ENCODE measurements around the gene ECE2.

ECE2 gene

GRCh38 chr3:184314700-184315542, 39.1 kb downstream of the ECE2 start (continued):
- TF ChIP-seq ZNF24 (tag by site-specific recombination; IDR thresholded peaks at IDR 0.05), result no peak
- TF ChIP-seq ZXDB (tag by site-specific recombination; IDR thresholded peaks at IDR 0.05), result peak; percentile 19; the same call in 1 of the 2 replicates
- TF ChIP-seq ZBTB11 (tag by site-specific recombination; conservative IDR thresholded peaks at IDR 0.05; ENCODE audit: low read depth), result 0 out of 2 replicates have a peak, but pooled peaks have one; percentile 24
- TF ChIP-seq, protein P1, sequence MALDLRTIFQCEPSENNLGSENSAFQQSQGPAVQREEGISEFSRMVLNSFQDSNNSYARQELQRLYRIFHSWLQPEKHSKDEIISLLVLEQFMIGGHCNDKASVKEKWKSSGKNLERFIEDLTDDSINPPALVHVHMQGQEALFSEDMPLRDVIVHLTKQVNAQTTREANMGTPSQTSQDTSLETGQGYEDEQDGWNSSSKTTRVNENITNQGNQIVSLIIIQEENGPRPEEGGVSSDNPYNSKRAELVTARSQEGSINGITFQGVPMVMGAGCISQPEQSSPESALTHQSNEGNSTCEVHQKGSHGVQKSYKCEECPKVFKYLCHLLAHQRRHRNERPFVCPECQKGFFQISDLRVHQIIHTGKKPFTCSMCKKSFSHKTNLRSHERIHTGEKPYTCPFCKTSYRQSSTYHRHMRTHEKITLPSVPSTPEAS (tag by site-specific recombination; IDR thresholded peaks at IDR 0.05), result no peak
- no peak for TF ChIP-seq ZNF830 (tag by site-specific recombination; IDR thresholded peaks at IDR 0.05; ENCODE audit: low read depth)
- TF ChIP-seq, protein P2, sequence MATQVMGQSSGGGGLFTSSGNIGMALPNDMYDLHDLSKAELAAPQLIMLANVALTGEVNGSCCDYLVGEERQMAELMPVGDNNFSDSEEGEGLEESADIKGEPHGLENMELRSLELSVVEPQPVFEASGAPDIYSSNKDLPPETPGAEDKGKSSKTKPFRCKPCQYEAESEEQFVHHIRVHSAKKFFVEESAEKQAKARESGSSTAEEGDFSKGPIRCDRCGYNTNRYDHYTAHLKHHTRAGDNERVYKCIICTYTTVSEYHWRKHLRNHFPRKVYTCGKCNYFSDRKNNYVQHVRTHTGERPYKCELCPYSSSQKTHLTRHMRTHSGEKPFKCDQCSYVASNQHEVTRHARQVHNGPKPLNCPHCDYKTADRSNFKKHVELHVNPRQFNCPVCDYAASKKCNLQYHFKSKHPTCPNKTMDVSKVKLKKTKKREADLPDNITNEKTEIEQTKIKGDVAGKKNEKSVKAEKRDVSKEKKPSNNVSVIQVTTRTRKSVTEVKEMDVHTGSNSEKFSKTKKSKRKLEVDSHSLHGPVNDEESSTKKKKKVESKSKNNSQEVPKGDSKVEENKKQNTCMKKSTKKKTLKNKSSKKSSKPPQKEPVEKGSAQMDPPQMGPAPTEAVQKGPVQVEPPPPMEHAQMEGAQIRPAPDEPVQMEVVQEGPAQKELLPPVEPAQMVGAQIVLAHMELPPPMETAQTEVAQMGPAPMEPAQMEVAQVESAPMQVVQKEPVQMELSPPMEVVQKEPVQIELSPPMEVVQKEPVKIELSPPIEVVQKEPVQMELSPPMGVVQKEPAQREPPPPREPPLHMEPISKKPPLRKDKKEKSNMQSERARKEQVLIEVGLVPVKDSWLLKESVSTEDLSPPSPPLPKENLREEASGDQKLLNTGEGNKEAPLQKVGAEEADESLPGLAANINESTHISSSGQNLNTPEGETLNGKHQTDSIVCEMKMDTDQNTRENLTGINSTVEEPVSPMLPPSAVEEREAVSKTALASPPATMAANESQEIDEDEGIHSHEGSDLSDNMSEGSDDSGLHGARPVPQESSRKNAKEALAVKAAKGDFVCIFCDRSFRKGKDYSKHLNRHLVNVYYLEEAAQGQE (tag by site-specific recombination; IDR thresholded peaks at IDR 0.05), result no peak

GRCh38 chr3:184315543-184315867, 39.7 kb downstream of the ECE2 start:
- POLR2A ChIA-PET, result interaction anchor here (1.2 to 1.3 kb wide), 3 partner anchors 9 to 20 kb away, joined by 3 to 5 read pairs (median 4); no protein-coding TSS in a partner anchor
- Histone ChIP-seq H3K4me3 (ENCODE audit: low read depth, low read length) (peak overlapping the region; percentile 96), H3K36me3 (ENCODE audit: control insufficient read depth in 2 of 2, insufficient read depth in 1 of 2, low read length in 2 of 2) (peaks cover 16 to 54% of the 10 kb centered on the region in 2 experiments), H3K27ac (ENCODE audit: extremely low read depth, low read depth, low read length) (peak overlapping the region; percentile 100), H3K4me1 (ENCODE audit: control insufficient read depth, insufficient read depth, low read length) (peaks cover 4% of the 10 kb centered on the region; the same call in 1 of the 2 replicates), H3K9me3 (ENCODE audit: control insufficient read depth, insufficient read depth, low read depth, low read length) (no peaks in the 10 kb centered on the region)
- CTCF ChIA-PET, result interaction anchor here (1.4 kb wide), 1 partner anchor 10 kb away, joined by 3 read pairs; no protein-coding TSS in a partner anchor
- TF ChIP-seq ZNF660 (tag by site-specific recombination; IDR thresholded peaks at IDR 0.05), result peak; percentile 11; the same call in 1 of the 2 replicates
- TF ChIP-seq ZSCAN23 (tag by site-specific recombination; IDR thresholded peaks at IDR 0.05), result no peak
- TF ChIP-seq ZNF488 (tag by site-specific recombination; IDR thresholded peaks at IDR 0.05), result no peak
- TF ChIP-seq ZNF214 (tag by site-specific recombination; IDR thresholded peaks at IDR 0.05; ENCODE audit: borderline replicate concordance), result no peak
- 0 out of 2 replicates have a peak, but pooled peaks have one; percentile 8 for TF ChIP-seq EGR2 (tag by site-specific recombination; IDR thresholded peaks at IDR 0.05; ENCODE audit: low read depth)
- TF ChIP-seq ZNF423 (tag by site-specific recombination; IDR thresholded peaks at IDR 0.05), result no peak
- TF ChIP-seq SCRT1 (tag by site-specific recombination; IDR thresholded peaks at IDR 0.05; ENCODE audit: borderline replicate concordance), result no peak

All from HEK293 (cell line).